ENCODE results near the gene KIF3C.
"Not testable (repeated sequence)": the region's sequence is repeated elsewhere in the genome, so short reads cannot be mapped to it uniquely, and the experiment has no call there.

Gene KIF3C

DNA sequence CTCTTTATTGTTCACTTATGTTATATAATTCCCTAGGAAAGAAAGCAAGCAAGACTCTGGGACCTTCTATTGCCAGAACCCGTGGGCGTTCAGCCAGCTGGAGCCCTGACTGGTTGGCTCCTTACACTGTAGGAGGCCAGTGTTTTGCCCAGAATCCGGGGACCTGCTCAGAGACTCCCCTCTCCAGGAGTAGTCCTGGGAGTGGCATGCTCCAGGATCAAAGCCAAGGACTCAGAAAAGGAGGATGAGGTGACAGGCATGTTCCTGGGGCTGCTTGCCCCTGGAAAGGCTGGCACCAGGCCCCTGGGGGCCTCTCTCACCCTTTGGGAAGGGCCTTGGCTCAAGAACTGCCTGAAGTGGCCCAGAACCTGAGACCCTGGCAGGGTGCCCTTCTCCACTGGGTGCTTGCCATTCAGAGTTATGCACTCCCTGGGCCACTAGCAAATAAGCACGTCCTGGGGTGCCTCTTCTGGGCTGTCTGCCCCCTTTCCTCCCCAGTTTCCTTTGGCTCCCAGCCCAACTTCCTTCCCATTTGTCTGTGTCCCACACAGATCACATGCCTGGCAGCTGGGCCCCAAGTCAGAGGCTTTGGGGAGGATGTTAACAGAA is 19.6 kb upstream of the KIF3C start:
- Histone ChIP-seq H3K9me3 (no peaks in the 10 kb centered on the region), H3K4me3 (no peak overlapping the region), H3K4me1 (peaks cover 0 to 53% (median 29%) of the 10 kb centered on the region in 4 donors), H3K36me3 (no peaks in the 10 kb centered on the region), H3K27me3 (no peaks in the 10 kb centered on the region), H3K27ac (peak overlapping the region; percentile 54 to 67)
- intact Hi-C loops (cut with DNase I; ENCODE audit: low total_unique reads): no loop called here
- peak; percentile 78 to 91 for DNase-seq
- TF ChIP-seq, protein P1, sequence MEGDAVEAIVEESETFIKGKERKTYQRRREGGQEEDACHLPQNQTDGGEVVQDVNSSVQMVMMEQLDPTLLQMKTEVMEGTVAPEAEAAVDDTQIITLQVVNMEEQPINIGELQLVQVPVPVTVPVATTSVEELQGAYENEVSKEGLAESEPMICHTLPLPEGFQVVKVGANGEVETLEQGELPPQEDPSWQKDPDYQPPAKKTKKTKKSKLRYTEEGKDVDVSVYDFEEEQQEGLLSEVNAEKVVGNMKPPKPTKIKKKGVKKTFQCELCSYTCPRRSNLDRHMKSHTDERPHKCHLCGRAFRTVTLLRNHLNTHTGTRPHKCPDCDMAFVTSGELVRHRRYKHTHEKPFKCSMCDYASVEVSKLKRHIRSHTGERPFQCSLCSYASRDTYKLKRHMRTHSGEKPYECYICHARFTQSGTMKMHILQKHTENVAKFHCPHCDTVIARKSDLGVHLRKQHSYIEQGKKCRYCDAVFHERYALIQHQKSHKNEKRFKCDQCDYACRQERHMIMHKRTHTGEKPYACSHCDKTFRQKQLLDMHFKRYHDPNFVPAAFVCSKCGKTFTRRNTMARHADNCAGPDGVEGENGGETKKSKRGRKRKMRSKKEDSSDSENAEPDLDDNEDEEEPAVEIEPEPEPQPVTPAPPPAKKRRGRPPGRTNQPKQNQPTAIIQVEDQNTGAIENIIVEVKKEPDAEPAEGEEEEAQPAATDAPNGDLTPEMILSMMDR (IDR thresholded peaks at IDR 0.05): no peak

DNA sequence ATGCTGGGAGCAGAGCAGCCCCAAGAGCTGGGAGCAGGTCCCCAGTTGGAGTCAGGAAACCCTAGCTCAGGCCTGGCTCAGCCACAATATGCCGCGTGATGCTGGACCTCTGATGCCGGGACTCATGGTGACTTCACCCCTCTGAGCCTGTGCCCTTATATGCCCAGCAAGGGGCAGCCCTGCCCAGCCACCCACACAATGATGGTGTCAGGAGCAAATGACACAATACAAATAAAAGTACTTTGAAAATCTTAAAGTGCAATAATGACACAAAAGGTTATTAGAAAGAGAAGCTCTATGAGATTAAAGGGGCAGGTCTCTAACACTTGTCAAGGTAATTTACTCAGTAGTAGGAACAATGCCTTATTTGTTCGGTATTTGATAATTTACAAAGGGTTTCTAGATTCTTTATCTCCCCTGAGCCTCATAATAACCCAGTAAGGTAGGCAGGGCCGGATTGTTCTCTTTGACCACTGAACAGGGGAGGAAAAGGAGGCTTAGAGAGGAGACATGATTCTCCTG is 18.3 kb upstream of the KIF3C start:
- intact Hi-C loops (cut with DNase I; ENCODE audit: low total_unique reads): no loop called here
- H3K4me3 ChIP-seq: no peak overlapping the region
- H3K4me1 ChIP-seq: peaks cover 0 to 53% (median 29%) of the 10 kb centered on the region in 4 donors
- H3K36me3 ChIP-seq: no peaks in the 10 kb centered on the region
- peak overlapping the region; percentile 11 to 67 for H3K27ac ChIP-seq
- DNase-seq: peak; percentile 42 to 84
- H3K27me3 ChIP-seq: no peaks in the 10 kb centered on the region
- no peaks in the 10 kb centered on the region for H3K9me3 ChIP-seq
- TF ChIP-seq, protein P1 (IDR thresholded peaks at IDR 0.05): no peak

DNA sequence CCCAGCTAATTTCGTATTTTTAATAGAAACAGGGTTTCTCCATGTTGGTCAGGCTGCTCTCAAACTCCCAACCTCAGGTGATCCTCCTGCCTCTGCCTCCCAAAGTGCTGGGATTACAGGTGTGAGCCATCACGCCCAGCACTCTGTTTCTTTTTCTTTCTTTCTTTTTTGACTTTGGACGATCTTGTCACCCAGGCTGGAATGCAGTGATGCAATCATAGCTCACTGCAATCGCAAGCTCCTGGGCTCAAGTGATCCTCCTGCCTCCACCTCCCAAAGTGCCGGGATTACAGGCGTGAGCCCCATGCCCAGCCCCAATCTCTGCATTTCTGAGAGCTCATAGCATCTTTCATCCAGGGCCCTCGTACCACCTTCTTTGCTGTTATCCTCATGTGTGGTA is 17.1 kb upstream of the KIF3C start:
- H3K4me3 ChIP-seq; H3K27ac ChIP-seq; intact Hi-C loops (cut with DNase I; ENCODE audit: low total_unique reads); H3K36me3 ChIP-seq; H3K27me3 ChIP-seq; DNase-seq; H3K9me3 ChIP-seq: not testable (repeated sequence)
- H3K4me1 ChIP-seq: peaks cover 0 to 53% (median 29%) of the 10 kb centered on the region in 4 donors

DNA sequence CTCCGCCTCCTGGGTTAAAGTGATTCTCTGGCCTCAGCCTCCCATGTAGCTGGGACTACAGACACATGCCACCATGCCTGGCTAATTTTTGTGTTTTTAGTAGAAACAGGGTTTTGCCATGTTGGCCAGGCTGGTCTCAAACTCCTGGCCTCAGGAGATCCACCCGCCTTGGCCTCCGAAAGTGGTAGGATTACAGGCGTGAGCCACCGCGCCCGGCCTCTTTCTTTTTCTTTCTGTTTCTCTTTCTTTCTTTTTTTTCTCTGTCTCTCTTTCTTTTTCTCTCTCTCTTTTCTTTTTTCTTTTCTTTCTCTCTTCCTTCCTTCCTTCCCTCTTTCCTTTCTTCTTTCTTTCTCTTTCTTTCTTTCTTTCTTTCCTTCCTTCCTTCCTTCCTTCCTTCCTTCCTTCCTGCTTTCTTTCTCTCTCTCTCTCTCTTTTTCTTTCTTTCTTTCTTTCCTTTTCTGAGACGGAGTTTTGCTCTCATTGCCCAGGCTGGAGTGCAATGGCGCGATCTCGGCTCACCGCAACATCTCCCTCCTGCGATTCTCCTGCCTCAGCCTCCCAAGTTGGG is 16.6 kb upstream of the KIF3C start:
- H3K27ac ChIP-seq; DNase-seq; intact Hi-C loops (cut with DNase I; ENCODE audit: low total_unique reads): not testable (repeated sequence)

GRCh38 chr2:25996844-25997243 is 14.5 kb upstream of the KIF3C start:
- Histone ChIP-seq H3K4me1 (peaks cover 0 to 44% (median 21%) of the 10 kb centered on the region in 4 donors), H3K27ac (peak overlapping the region; percentile 19 to 37), H3K36me3 (no peaks in the 10 kb centered on the region), H3K9me3 (no peaks in the 10 kb centered on the region), H3K27me3 (no peaks in the 10 kb centered on the region), H3K4me3 (no peak overlapping the region)
- intact Hi-C loops (cut with DNase I; ENCODE audit: low total_unique reads): no loop called here
- no peak for DNase-seq
- TF ChIP-seq, protein P1 (IDR thresholded peaks at IDR 0.05): no peak

More for the DNA sequence above, 16.6 kb upstream of the KIF3C start:
- not testable (repeated sequence) for H3K36me3 ChIP-seq, H3K27me3 ChIP-seq, H3K9me3 ChIP-seq, H3K4me3 ChIP-seq
- peaks cover 0 to 53% (median 29%) of the 10 kb centered on the region in 4 donors for H3K4me1 ChIP-seq

- TF ChIP-seq, protein P1 (IDR thresholded peaks at IDR 0.05): no peak
- H3K4me3 ChIP-seq: no peak overlapping the region
- intact Hi-C loops (cut with DNase I; ENCODE audit: low total_unique reads): loop anchor here (5.0 kb wide), 1 partner anchor 38 kb away; the partner anchor contains the start of gene RAB10
- DNase-seq: no peak
- H3K27ac ChIP-seq: no peak overlapping the region
- H3K36me3 ChIP-seq: no peaks in the 10 kb centered on the region
- no peaks in the 10 kb centered on the region for H3K27me3 ChIP-seq
- no peaks in the 10 kb centered on the region for H3K9me3 ChIP-seq
- peaks cover 0 to 24% (median 5%) of the 10 kb centered on the region in 4 donors for H3K4me1 ChIP-seq
Measured at GRCh38 chr2:25994509-25994908, 12.2 kb upstream of the KIF3C start.
